ENCODE measurements around the gene NRCAM. TPM values are rescaled to one million over a fixed set of nuclear protein-coding genes. Genes with fewer than 3 reads are reported as not detected.

NRCAM gene
- total and polyA plus RNA-seq, 2 of the 8 experiments (the other 6 are each of a cell fraction or from before 2014, with no cell fraction given), result 2.7 to 3.8 TPM

DNA sequence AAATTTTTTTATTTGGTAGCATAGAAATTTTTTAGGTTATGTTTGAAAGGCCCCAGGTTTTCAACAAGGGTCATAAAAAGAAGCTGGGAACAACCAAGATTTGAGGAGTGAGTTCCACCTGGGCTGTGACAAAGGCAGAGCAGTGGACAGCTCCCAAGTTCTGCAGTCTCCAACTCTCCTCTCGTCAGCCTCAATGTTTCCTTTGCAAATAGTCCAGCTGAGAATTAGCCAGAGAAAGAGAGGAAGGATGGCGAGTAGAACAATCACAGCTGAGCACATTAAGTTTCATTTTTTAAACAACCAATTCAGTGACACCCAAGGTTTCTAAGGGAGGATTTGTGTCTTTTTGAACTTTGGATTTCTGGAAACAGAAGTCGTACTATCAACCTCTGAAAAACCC, 143.2 kb downstream of the NRCAM start (continued):
- TF ChIP-seq, protein P1, sequence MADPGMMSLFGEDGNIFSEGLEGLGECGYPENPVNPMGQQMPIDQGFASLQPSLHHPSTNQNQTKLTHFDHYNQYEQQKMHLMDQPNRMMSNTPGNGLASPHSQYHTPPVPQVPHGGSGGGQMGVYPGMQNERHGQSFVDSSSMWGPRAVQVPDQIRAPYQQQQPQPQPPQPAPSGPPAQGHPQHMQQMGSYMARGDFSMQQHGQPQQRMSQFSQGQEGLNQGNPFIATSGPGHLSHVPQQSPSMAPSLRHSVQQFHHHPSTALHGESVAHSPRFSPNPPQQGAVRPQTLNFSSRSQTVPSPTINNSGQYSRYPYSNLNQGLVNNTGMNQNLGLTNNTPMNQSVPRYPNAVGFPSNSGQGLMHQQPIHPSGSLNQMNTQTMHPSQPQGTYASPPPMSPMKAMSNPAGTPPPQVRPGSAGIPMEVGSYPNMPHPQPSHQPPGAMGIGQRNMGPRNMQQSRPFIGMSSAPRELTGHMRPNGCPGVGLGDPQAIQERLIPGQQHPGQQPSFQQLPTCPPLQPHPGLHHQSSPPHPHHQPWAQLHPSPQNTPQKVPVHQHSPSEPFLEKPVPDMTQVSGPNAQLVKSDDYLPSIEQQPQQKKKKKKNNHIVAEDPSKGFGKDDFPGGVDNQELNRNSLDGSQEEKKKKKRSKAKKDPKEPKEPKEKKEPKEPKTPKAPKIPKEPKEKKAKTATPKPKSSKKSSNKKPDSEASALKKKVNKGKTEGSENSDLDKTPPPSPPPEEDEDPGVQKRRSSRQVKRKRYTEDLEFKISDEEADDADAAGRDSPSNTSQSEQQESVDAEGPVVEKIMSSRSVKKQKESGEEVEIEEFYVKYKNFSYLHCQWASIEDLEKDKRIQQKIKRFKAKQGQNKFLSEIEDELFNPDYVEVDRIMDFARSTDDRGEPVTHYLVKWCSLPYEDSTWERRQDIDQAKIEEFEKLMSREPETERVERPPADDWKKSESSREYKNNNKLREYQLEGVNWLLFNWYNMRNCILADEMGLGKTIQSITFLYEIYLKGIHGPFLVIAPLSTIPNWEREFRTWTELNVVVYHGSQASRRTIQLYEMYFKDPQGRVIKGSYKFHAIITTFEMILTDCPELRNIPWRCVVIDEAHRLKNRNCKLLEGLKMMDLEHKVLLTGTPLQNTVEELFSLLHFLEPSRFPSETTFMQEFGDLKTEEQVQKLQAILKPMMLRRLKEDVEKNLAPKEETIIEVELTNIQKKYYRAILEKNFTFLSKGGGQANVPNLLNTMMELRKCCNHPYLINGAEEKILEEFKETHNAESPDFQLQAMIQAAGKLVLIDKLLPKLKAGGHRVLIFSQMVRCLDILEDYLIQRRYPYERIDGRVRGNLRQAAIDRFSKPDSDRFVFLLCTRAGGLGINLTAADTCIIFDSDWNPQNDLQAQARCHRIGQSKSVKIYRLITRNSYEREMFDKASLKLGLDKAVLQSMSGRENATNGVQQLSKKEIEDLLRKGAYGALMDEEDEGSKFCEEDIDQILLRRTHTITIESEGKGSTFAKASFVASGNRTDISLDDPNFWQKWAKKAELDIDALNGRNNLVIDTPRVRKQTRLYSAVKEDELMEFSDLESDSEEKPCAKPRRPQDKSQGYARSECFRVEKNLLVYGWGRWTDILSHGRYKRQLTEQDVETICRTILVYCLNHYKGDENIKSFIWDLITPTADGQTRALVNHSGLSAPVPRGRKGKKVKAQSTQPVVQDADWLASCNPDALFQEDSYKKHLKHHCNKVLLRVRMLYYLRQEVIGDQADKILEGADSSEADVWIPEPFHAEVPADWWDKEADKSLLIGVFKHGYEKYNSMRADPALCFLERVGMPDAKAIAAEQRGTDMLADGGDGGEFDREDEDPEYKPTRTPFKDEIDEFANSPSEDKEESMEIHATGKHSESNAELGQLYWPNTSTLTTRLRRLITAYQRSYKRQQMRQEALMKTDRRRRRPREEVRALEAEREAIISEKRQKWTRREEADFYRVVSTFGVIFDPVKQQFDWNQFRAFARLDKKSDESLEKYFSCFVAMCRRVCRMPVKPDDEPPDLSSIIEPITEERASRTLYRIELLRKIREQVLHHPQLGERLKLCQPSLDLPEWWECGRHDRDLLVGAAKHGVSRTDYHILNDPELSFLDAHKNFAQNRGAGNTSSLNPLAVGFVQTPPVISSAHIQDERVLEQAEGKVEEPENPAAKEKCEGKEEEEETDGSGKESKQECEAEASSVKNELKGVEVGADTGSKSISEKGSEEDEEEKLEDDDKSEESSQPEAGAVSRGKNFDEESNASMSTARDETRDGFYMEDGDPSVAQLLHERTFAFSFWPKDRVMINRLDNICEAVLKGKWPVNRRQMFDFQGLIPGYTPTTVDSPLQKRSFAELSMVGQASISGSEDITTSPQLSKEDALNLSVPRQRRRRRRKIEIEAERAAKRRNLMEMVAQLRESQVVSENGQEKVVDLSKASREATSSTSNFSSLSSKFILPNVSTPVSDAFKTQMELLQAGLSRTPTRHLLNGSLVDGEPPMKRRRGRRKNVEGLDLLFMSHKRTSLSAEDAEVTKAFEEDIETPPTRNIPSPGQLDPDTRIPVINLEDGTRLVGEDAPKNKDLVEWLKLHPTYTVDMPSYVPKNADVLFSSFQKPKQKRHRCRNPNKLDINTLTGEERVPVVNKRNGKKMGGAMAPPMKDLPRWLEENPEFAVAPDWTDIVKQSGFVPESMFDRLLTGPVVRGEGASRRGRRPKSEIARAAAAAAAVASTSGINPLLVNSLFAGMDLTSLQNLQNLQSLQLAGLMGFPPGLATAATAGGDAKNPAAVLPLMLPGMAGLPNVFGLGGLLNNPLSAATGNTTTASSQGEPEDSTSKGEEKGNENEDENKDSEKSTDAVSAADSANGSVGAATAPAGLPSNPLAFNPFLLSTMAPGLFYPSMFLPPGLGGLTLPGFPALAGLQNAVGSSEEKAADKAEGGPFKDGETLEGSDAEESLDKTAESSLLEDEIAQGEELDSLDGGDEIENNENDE (IDR thresholded peaks at IDR 0.05; ENCODE audit: insufficient replicate concordance, low read length), result no peak

Measured in H1 (cell line).